ENCODE results near the gene RFC5. TPM values are rescaled to one million over a fixed set of nuclear protein-coding genes. Genes with fewer than 3 reads are reported as not detected.

The RFC5 gene
- total RNA-seq, 1 experiment from 2014 or later = 54.6 TPM

GRCh38 chr12:118044577-118044976, 28.1 kb downstream of the RFC5 start:
- H3K9me3 Mint-ChIP-seq (ENCODE audit: low read depth, unreplicated experiment) = no peaks in the 10 kb centered on the region
- no peaks in the 10 kb centered on the region for H3K27me3 Mint-ChIP-seq (ENCODE audit: unreplicated experiment)
- no peak overlapping the region for H3K4me3 Mint-ChIP-seq (ENCODE audit: low read depth, unreplicated experiment)
- CTCF ChIA-PET = no interaction called here
- intact Hi-C loops (cut with micrococcal nuclease; ENCODE audit: unreplicated experiment) = no loop called here
- DNase-seq = no peak
- TF ChIP-seq CTCF (IDR thresholded peaks at IDR 0.05; ENCODE audit: unreplicated experiment) = no peak
- H3K36me3 Mint-ChIP-seq (ENCODE audit: insufficient read depth, unreplicated experiment) = peaks cover 63% of the 10 kb centered on the region
- no TSS peak for BruUV-seq (replicated peaks)
- H3K27ac Mint-ChIP-seq (ENCODE audit: unreplicated experiment) = no peak overlapping the region
- H3K4me1 Mint-ChIP-seq (ENCODE audit: low read depth, unreplicated experiment) = no peaks in the 10 kb centered on the region

GRCh38 chr12:118046430-118046829, 29.9 kb downstream of the RFC5 start:
- no peak for TF ChIP-seq CTCF (IDR thresholded peaks at IDR 0.05; ENCODE audit: unreplicated experiment)
- Mint-ChIP-seq H3K4me3 (ENCODE audit: low read depth, unreplicated experiment) (no peak overlapping the region), H3K27ac (ENCODE audit: unreplicated experiment) (no peak overlapping the region), H3K27me3 (ENCODE audit: unreplicated experiment) (no peaks in the 10 kb centered on the region), H3K9me3 (ENCODE audit: low read depth, unreplicated experiment) (no peaks in the 10 kb centered on the region), H3K4me1 (ENCODE audit: low read depth, unreplicated experiment) (peaks cover 10% of the 10 kb centered on the region), H3K36me3 (ENCODE audit: insufficient read depth, unreplicated experiment) (peaks cover 69% of the 10 kb centered on the region)
- BruUV-seq (replicated peaks) = no TSS peak
- intact Hi-C loops (cut with micrococcal nuclease; ENCODE audit: unreplicated experiment) = no loop called here
- DNase-seq = no peak
- CTCF ChIA-PET = no interaction called here

- CTCF ChIA-PET = no interaction called here
- peak overlapping the region; percentile 57 for H3K27ac Mint-ChIP-seq (ENCODE audit: unreplicated experiment)
- TF ChIP-seq CTCF (IDR thresholded peaks at IDR 0.05; ENCODE audit: unreplicated experiment) = no peak
- peaks cover 42% of the 10 kb centered on the region for H3K4me1 Mint-ChIP-seq (ENCODE audit: low read depth, unreplicated experiment)
- H3K9me3 Mint-ChIP-seq (ENCODE audit: low read depth, unreplicated experiment) = no peaks in the 10 kb centered on the region
- intact Hi-C loops (cut with micrococcal nuclease; ENCODE audit: unreplicated experiment) = loop anchor here (10.0 kb wide), 1 partner anchor 324 kb away; the partner anchor contains the start of genes SUDS3 and TAOK3
- no TSS peak for BruUV-seq (replicated peaks)
- no peak for DNase-seq
- H3K4me3 Mint-ChIP-seq (ENCODE audit: low read depth, unreplicated experiment) = no peak overlapping the region
- H3K36me3 Mint-ChIP-seq (ENCODE audit: insufficient read depth, unreplicated experiment) = peaks cover 48% of the 10 kb centered on the region
- no peaks in the 10 kb centered on the region for H3K27me3 Mint-ChIP-seq (ENCODE audit: unreplicated experiment)
Observed at GRCh38 chr12:118050972-118051910, 34.7 kb downstream of the RFC5 start.

GRCh38 chr12:118052324-118053070, 36.0 kb downstream of the RFC5 start:
- Mint-ChIP-seq H3K9me3 (ENCODE audit: low read depth, unreplicated experiment) (no peaks in the 10 kb centered on the region), H3K4me1 (ENCODE audit: low read depth, unreplicated experiment) (peaks cover 47% of the 10 kb centered on the region), H3K4me3 (ENCODE audit: low read depth, unreplicated experiment) (peak overlapping the region; percentile 48), H3K36me3 (ENCODE audit: insufficient read depth, unreplicated experiment) (peaks cover 48% of the 10 kb centered on the region), H3K27me3 (ENCODE audit: unreplicated experiment) (no peaks in the 10 kb centered on the region), H3K27ac (ENCODE audit: unreplicated experiment) (peak overlapping the region; percentile 97)
- peak; percentile 90 for DNase-seq
- no peak for TF ChIP-seq CTCF (IDR thresholded peaks at IDR 0.05; ENCODE audit: unreplicated experiment)
- no TSS peak for BruUV-seq (replicated peaks)
- CTCF ChIA-PET = no interaction called here
- intact Hi-C loops (cut with micrococcal nuclease; ENCODE audit: unreplicated experiment) = loop anchor here (1.0 to 10.0 kb wide), 2 partner anchors 10 to 322 kb away; partner anchors contain the start of genes SUDS3 and TAOK3

All from Calu3 (cell line).